Measurements from ENCODE around the gene HLX.

The HLX gene

GRCh38 chr1:220894924-220895256 lies 15.6 kb downstream of the HLX start:
- no peak overlapping the region for H3K4me2 ChIP-seq
- H3K4me1 ChIP-seq (ENCODE audit: low read depth, poor library complexity, severe bottlenecking), result no peaks in the 10 kb centered on the region
- no peak overlapping the region for H3K4me3 ChIP-seq (IDR thresholded peaks at IDR 0.05; ENCODE audit: insufficient read depth, low read depth, low read length)
- no peaks in the 10 kb centered on the region for H4K20me1 ChIP-seq (ENCODE audit: insufficient read depth)
- H3K9ac ChIP-seq, result no peak overlapping the region
- H2AFZ ChIP-seq (ENCODE audit: low read depth), result no peak overlapping the region
- no peaks in the 10 kb centered on the region for H3K36me3 ChIP-seq (ENCODE audit: insufficient read depth)
- no peaks in the 10 kb centered on the region for H3K79me2 ChIP-seq (ENCODE audit: insufficient read depth, low read depth)
- no peaks in the 10 kb centered on the region for H3K27me3 ChIP-seq (ENCODE audit: insufficient read depth, low read depth)
- TF ChIP-seq CTCF (conservative IDR thresholded peaks at IDR 0.05; ENCODE audit: low read depth, low read length), result no peak
- no peak overlapping the region for H3K27ac ChIP-seq

GRCh38 chr1:220895412-220895946 lies 16.2 kb downstream of the HLX start:
- Histone ChIP-seq H3K4me3 (IDR thresholded peaks at IDR 0.05; ENCODE audit: insufficient read depth, low read depth, low read length) (no peak overlapping the region), H3K27ac (no peak overlapping the region), H3K36me3 (ENCODE audit: insufficient read depth) (no peaks in the 10 kb centered on the region), H4K20me1 (ENCODE audit: insufficient read depth) (no peaks in the 10 kb centered on the region), H3K27me3 (ENCODE audit: insufficient read depth, low read depth) (no peaks in the 10 kb centered on the region), H3K4me2 (no peak overlapping the region), H3K79me2 (ENCODE audit: insufficient read depth, low read depth) (no peaks in the 10 kb centered on the region), H3K4me1 (ENCODE audit: low read depth, poor library complexity, severe bottlenecking) (no peaks in the 10 kb centered on the region), H3K9ac (no peak overlapping the region), H2AFZ (ENCODE audit: low read depth) (no peak overlapping the region)
- no peak for TF ChIP-seq CTCF (conservative IDR thresholded peaks at IDR 0.05; ENCODE audit: low read depth, low read length)

DNA sequence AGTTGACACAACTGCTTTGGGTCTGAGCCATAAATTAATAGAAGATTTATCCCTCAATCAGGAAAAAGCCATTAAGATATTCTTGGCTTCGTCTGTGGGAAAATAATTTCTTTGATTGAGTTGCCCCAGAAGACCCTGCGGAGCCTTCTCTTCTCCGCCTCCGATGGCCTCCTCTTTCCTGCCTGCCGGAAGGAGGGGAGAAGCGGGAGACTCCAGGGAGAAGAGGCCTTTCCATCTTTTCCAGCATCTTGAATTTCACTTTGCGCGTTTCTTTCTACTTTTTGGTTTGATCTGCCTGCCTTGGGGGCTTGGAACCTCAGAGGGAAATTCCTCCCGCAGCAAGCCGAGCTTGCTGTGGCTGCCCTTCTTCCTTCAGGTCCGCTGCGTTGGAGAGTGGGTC lies 16.8 kb downstream of the HLX start:
- no peak overlapping the region for H3K4me2 ChIP-seq
- no peaks in the 10 kb centered on the region for H3K36me3 ChIP-seq (ENCODE audit: insufficient read depth)
- no peak overlapping the region for H3K9ac ChIP-seq
- H3K4me1 ChIP-seq (ENCODE audit: low read depth, poor library complexity, severe bottlenecking), result no peaks in the 10 kb centered on the region
- TF ChIP-seq CTCF (conservative IDR thresholded peaks at IDR 0.05; ENCODE audit: low read depth, low read length), result no peak
- H4K20me1 ChIP-seq (ENCODE audit: insufficient read depth), result no peaks in the 10 kb centered on the region
- H3K27me3 ChIP-seq (ENCODE audit: insufficient read depth, low read depth), result no peaks in the 10 kb centered on the region
- H3K27ac ChIP-seq, result no peak overlapping the region
- no peak overlapping the region for H3K4me3 ChIP-seq (IDR thresholded peaks at IDR 0.05; ENCODE audit: insufficient read depth, low read depth, low read length)
- H2AFZ ChIP-seq (ENCODE audit: low read depth), result no peak overlapping the region
- no peaks in the 10 kb centered on the region for H3K79me2 ChIP-seq (ENCODE audit: insufficient read depth, low read depth)

- TF ChIP-seq CTCF (conservative IDR thresholded peaks at IDR 0.05; ENCODE audit: low read depth, low read length), result no peak
- H3K79me2 ChIP-seq (ENCODE audit: insufficient read depth, low read depth), result no peaks in the 10 kb centered on the region
- H4K20me1 ChIP-seq (ENCODE audit: insufficient read depth), result no peaks in the 10 kb centered on the region
- H3K4me3 ChIP-seq (IDR thresholded peaks at IDR 0.05; ENCODE audit: insufficient read depth, low read depth, low read length), result no peak overlapping the region
- no peak overlapping the region for H3K4me2 ChIP-seq
- H3K9ac ChIP-seq, result no peak overlapping the region
- H2AFZ ChIP-seq (ENCODE audit: low read depth), result no peak overlapping the region
- no peaks in the 10 kb centered on the region for H3K36me3 ChIP-seq (ENCODE audit: insufficient read depth)
- no peaks in the 10 kb centered on the region for H3K4me1 ChIP-seq (ENCODE audit: low read depth, poor library complexity, severe bottlenecking)
- no peaks in the 10 kb centered on the region for H3K27me3 ChIP-seq (ENCODE audit: insufficient read depth, low read depth)
- no peak overlapping the region for H3K27ac ChIP-seq
These were observed 21.6 kb downstream of the HLX start for GRCh38 chr1:220900842-220901241.

All from KMS-11 (cell line).